ENCODE results near the gene ABRACL. TPM values are rescaled to one million over a fixed set of nuclear protein-coding genes. Genes with fewer than 3 reads are reported as not detected.

ABRACL gene
- total RNA-seq, 1 donor from 2014 or later, result 4.3 TPM

DNA sequence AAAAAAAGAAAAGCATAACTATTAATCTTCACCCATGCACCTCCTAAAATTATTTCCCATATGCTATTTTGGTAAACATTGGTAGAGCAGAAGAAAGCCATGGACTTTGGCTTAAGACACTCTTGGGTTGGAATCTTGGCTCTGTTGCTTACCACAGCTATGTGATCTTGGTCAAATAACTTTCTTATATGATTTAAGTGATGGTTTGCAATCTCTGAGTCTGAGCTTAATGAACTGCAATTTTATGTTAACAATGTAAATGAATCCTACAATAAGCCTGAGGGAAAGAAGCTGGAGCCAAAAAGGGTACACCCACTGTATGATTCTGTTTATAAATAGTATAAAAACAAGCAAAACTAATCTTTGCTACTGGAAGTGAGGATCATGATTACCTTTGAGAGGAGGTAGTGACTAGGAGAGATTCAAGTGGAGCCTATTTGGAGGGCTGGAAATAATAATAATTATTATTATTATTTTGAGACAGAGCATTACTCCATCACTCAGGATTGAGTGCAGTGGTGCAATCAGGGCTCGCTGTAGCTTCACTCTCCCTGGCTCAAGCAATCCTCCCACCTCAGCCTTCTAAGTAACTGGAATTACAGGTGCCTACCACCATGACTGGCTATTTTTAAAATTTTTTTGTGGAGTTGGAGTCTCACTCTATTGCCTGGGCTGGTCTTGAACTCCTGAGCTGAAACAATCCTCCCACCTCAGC is 34.5 kb downstream of the ABRACL start:
- intact Hi-C loops (cut with micrococcal nuclease), result no loop called here

DNA sequence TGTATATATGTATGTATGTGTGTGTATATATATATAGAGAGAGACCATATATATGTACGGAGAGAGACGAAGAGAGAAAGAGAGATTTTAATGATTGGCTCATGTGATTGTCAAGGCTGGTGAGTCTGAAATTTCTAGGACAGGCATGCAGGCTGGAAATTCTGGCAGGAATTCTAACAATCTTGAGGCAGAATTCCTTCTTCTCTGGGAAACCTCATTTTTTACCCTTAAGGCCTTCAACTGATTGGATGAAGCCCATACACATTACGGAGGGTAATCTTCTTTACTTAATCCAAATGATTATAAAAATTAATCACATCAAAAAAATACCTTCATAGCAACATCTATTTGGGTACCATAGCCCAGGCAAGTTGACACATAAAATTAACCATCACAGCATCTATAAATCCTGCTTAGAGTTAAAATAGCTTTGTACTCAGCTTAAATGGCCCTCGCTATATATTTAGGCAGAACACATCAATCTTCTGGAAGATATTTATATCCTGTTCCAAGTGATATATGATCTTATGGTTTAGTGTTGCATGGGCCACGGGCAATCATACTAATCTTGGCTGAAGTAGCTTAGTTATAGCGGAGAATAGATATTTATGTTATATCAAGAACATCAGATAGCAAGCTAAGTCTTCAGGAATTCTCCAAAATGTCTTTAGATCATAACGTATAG is 36.6 kb downstream of the ABRACL start:
- H3K4me1 ChIP-seq, result peaks cover 7% of the 10 kb centered on the region
- no peak for DNase-seq
- H3K27me3 ChIP-seq (ENCODE audit: low read depth), result no peaks in the 10 kb centered on the region
- H3K36me3 ChIP-seq, result no peaks in the 10 kb centered on the region
- no peaks in the 10 kb centered on the region for H3K9me3 ChIP-seq (replicated peaks)
- no peak overlapping the region for H3K4me3 ChIP-seq
- intact Hi-C loops (cut with micrococcal nuclease), result no loop called here
- TF ChIP-seq, protein P1, sequence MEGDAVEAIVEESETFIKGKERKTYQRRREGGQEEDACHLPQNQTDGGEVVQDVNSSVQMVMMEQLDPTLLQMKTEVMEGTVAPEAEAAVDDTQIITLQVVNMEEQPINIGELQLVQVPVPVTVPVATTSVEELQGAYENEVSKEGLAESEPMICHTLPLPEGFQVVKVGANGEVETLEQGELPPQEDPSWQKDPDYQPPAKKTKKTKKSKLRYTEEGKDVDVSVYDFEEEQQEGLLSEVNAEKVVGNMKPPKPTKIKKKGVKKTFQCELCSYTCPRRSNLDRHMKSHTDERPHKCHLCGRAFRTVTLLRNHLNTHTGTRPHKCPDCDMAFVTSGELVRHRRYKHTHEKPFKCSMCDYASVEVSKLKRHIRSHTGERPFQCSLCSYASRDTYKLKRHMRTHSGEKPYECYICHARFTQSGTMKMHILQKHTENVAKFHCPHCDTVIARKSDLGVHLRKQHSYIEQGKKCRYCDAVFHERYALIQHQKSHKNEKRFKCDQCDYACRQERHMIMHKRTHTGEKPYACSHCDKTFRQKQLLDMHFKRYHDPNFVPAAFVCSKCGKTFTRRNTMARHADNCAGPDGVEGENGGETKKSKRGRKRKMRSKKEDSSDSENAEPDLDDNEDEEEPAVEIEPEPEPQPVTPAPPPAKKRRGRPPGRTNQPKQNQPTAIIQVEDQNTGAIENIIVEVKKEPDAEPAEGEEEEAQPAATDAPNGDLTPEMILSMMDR (IDR thresholded peaks at IDR 0.05; ENCODE audit: borderline replicate concordance), result no peak
- H3K27ac ChIP-seq (replicated peaks), result no peak overlapping the region

More for the DNA sequence above, 34.5 kb downstream of the ABRACL start:
- Histone ChIP-seq H3K4me3 (no peak overlapping the region), H3K36me3 (no peaks in the 10 kb centered on the region), H3K9me3 (replicated peaks) (no peaks in the 10 kb centered on the region), H3K4me1 (peaks cover 7% of the 10 kb centered on the region), H3K27ac (replicated peaks) (no peak overlapping the region), H3K27me3 (ENCODE audit: low read depth) (no peaks in the 10 kb centered on the region)
- no peak for DNase-seq
- TF ChIP-seq, protein P1 (IDR thresholded peaks at IDR 0.05; ENCODE audit: borderline replicate concordance), result no peak

DNA sequence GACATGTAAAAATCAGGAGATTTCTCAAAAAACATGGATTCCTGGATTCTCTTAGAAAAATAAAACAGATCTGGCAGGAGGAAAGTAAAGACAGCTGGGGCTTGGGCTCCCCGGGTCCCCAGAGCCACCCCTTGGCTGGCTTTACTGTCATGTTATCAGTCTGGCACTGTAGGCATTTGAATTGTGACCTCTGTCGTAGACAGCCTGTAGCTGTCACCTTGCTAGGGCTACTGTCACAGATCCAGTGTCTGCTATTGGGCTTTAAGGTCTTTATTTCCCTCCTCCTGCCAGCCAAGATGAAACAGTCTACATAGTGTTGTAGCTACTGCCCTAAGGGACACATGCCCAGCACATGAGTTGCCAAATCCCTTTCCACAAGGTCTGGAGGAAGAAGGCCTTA is 37.5 kb downstream of the ABRACL start:
- Histone ChIP-seq H3K36me3 (no peaks in the 10 kb centered on the region), H3K9me3 (replicated peaks) (no peaks in the 10 kb centered on the region), H3K4me1 (peaks cover 7% of the 10 kb centered on the region), H3K27ac (replicated peaks) (no peak overlapping the region), H3K4me3 (no peak overlapping the region), H3K27me3 (ENCODE audit: low read depth) (no peaks in the 10 kb centered on the region)
- no peak for DNase-seq
- intact Hi-C loops (cut with micrococcal nuclease), result no loop called here
- TF ChIP-seq, protein P1 (IDR thresholded peaks at IDR 0.05; ENCODE audit: borderline replicate concordance), result no peak

DNA sequence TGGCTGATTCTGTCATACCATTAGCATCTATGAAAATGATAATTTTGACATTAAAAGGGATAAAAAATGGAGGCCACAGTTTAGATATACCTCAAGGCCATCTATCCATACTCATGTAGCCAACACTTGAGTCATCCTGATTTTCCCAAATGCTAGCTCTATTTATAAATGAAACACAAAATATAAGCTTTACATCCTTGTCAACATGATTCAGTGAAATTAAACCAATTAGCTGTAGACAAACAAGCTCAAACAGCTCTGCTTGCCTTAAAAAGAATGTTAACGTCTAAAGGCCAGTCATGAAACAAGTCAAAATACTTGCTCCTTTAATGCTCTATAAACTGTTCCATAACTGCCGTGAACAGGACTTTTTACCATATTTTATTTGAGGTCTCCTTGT is 40.3 kb downstream of the ABRACL start:
- Histone ChIP-seq H3K27ac (replicated peaks) (no peak overlapping the region), H3K9me3 (replicated peaks) (no peaks in the 10 kb centered on the region), H3K4me1 (peaks cover 7% of the 10 kb centered on the region), H3K27me3 (ENCODE audit: low read depth) (no peaks in the 10 kb centered on the region), H3K4me3 (no peak overlapping the region), H3K36me3 (no peaks in the 10 kb centered on the region)
- TF ChIP-seq, protein P1 (IDR thresholded peaks at IDR 0.05; ENCODE audit: borderline replicate concordance), result no peak
- intact Hi-C loops (cut with micrococcal nuclease), result no loop called here
- DNase-seq, result no peak

DNA sequence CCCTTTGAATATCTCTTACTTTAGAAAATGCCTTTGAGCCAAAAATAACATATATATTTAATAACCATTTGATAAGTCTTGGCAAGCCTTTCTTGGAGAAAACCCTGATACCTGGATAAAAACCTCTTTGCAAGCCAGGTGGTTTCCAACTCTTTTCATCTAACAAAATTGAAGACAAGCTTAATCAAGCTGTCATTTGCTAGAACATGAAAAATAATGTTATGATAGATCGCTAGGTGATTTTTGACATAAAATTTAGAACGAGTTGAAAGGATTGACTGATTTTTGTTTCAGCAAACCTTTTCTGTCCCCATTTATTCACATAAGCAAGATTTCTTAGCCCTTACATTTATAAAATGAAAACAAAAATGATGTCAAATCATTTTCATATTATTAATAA is 44.6 kb downstream of the ABRACL start:
- DNase-seq, result no peak
- TF ChIP-seq, protein P1 (IDR thresholded peaks at IDR 0.05; ENCODE audit: borderline replicate concordance), result no peak
- Histone ChIP-seq H3K9me3 (replicated peaks) (no peaks in the 10 kb centered on the region), H3K4me3 (no peak overlapping the region), H3K27me3 (ENCODE audit: low read depth) (no peaks in the 10 kb centered on the region), H3K27ac (replicated peaks) (no peak overlapping the region), H3K36me3 (no peaks in the 10 kb centered on the region), H3K4me1 (no peaks in the 10 kb centered on the region)
- intact Hi-C loops (cut with micrococcal nuclease), result no loop called here
